ENCODE measurements around the gene HLA-DMB. TPM values are rescaled to one million over a fixed set of nuclear protein-coding genes. Genes with fewer than 3 reads are reported as not detected.

The HLA-DMB gene
- total RNA-seq, 1 experiment from 2014 or later = 1.1 TPM

DNA sequence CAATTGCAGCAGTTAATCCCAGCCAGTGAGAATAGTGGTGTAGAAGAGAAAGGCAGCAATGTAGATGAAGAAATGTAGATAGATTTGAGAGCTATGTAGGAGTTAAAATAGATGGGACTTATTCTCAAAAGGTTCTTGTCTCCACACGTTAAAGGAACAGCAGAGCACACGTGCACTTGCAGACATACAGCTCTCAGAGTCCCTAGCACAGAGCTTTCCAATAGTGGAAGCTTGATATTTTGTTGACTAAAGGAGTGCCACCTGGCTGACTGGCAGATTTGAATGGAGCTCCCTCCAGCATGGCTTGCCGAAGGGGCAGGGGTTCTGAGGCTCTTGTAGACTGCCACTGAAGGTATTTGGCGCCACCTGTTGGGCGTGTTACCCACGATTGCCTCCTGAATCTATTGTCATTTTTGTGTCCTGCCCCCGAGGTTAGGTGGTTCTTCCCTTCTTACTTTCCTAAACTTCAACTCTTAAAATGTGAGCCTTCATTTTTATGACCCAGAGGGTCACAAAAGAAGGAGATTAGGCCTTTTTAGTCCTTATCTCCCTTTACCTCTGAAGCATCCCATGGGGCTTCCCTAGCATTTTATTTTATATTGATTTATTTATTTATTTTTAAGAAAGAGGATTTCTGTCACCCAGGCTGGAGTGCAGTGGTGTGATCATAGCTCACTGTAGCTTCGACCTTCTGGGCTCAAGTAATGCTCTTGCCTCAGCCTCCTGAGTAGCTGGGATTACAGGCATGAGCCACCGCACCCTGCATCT lies 44.0 kb upstream of the HLA-DMB start (continued):
- TF ChIP-seq ZNF532 (CRISPR knock-in tag; IDR thresholded peaks at IDR 0.05; ENCODE audit: borderline replicate concordance) (0 out of 2 replicates have a peak, but pooled peaks have one; percentile 42), ZNF416 (CRISPR knock-in tag; IDR thresholded peaks at IDR 0.05) (0 out of 2 replicates have a peak, but pooled peaks have one; percentile 36), PRRX2 (CRISPR knock-in tag; IDR thresholded peaks at IDR 0.05) (peak; percentile 74; the same call in 1 of the 2 replicates)

GRCh38 chr6:32983964-32984621 lies 43.3 kb upstream of the HLA-DMB start:
- no peak overlapping the region for H3K4me3 Mint-ChIP-seq
- no peak for DNase-seq (ENCODE audit: low spot score)
- H3K27me3 Mint-ChIP-seq (ENCODE audit: low read depth) = no peaks in the 10 kb centered on the region
- peaks cover 22% of the 10 kb centered on the region for H3K4me1 Mint-ChIP-seq
- peak overlapping the region; percentile 82 for H3K27ac Mint-ChIP-seq
- POLR2A ChIA-PET = interaction anchor here (1.0 to 6.5 kb wide), 4 partner anchors 10 to 96 kb away, joined by 3 to 146 read pairs (median 3); partner anchors contain the start of gene BRD2
- CTCF ChIA-PET = interaction anchor here (0.6 to 6.9 kb wide), 78 partner anchors 7 to 856 kb away, joined by 3 to 128 read pairs (median 6); partner anchors contain the start of genes ATF6B, B3GALT4, BRD2 and COL11A2
- 0 out of 2 replicates have a peak, but pooled peaks have one; percentile 1 for ATAC-seq
- peaks cover 31% of the 10 kb centered on the region for H3K36me3 Mint-ChIP-seq
- no peak for TF ChIP-seq ZNF263 (CRISPR knock-in tag; IDR thresholded peaks at IDR 0.05; ENCODE audit: low read depth)
- TF ChIP-seq CREM (CRISPR knock-in tag; IDR thresholded peaks at IDR 0.05) = no peak
- TF ChIP-seq NFATC4 (CRISPR knock-in tag; IDR thresholded peaks at IDR 0.05) = 0 out of 2 replicates have a peak, but pooled peaks have one; percentile 41
- no peak for TF ChIP-seq NR1H2 (CRISPR knock-in tag; IDR thresholded peaks at IDR 0.05)
- H3K9me3 Mint-ChIP-seq = no peaks in the 10 kb centered on the region

- Mint-ChIP-seq H3K4me1 (peaks cover 25% of the 10 kb centered on the region), H3K4me3 (no peak overlapping the region), H3K9me3 (no peaks in the 10 kb centered on the region), H3K27me3 (ENCODE audit: low read depth) (no peaks in the 10 kb centered on the region), H3K36me3 (peaks cover 37% of the 10 kb centered on the region), H3K27ac (peak overlapping the region; percentile 79; the same call in 1 of the 2 replicates)
- CTCF ChIA-PET = interaction anchor here (1.4 to 6.9 kb wide), 11 partner anchors 14 to 266 kb away, joined by 6 to 128 read pairs (median 26); partner anchors contain the start of genes BRD2, HLA-DMA and TAP2
- ATAC-seq (peak; percentile 7; the same call in 1 of the 2 replicates), DNase-seq (ENCODE audit: low spot score) (no peak)
- TF ChIP-seq EMX1 (CRISPR knock-in tag; IDR thresholded peaks at IDR 0.05) = no peak
- TF ChIP-seq RELA (CRISPR knock-in tag; IDR thresholded peaks at IDR 0.05; ENCODE audit: borderline replicate concordance) = no peak
- TF ChIP-seq SMAD4 (CRISPR knock-in tag; IDR thresholded peaks at IDR 0.05) = no peak
- TF ChIP-seq NR3C1 (CRISPR knock-in tag; conservative IDR thresholded peaks at IDR 0.05; ENCODE audit: low read depth) = no peak
- TF ChIP-seq, protein P1, sequence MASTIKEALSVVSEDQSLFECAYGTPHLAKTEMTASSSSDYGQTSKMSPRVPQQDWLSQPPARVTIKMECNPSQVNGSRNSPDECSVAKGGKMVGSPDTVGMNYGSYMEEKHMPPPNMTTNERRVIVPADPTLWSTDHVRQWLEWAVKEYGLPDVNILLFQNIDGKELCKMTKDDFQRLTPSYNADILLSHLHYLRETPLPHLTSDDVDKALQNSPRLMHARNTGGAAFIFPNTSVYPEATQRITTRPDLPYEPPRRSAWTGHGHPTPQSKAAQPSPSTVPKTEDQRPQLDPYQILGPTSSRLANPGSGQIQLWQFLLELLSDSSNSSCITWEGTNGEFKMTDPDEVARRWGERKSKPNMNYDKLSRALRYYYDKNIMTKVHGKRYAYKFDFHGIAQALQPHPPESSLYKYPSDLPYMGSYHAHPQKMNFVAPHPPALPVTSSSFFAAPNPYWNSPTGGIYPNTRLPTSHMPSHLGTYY (CRISPR knock-in tag; IDR thresholded peaks at IDR 0.05) = peak; percentile 35; the same call in 1 of the 2 replicates
- TF ChIP-seq FOXP1 (CRISPR knock-in tag; IDR thresholded peaks at IDR 0.05; ENCODE audit: borderline replicate concordance) = no peak
- peak; percentile 82 for TF ChIP-seq AR (CRISPR knock-in tag; IDR thresholded peaks at IDR 0.05)
- TF ChIP-seq NR2C2 (CRISPR knock-in tag; IDR thresholded peaks at IDR 0.05) = no peak
- POLR2A ChIA-PET = interaction anchor here (6.5 kb wide), 1 partner anchor 13 kb away, joined by 146 read pairs; the partner anchor contains the start of gene BRD2
Measured at GRCh38 chr6:32983493-32983848, 42.6 kb upstream of the HLA-DMB start.

Data from WTC11 (cell line).